ENCODE data around the gene KCNG4.

- no peak for TF ChIP-seq CTCF (IDR thresholded peaks at IDR 0.05)
- TF ChIP-seq POLR2AphosphoS5 (IDR thresholded peaks at IDR 0.05; ENCODE audit: low read depth, low read length) = no peak
- no peak for TF ChIP-seq REST (IDR thresholded peaks at IDR 0.05; ENCODE audit: insufficient read depth in 1 of 2, low read depth in 2 of 2, low read length in 1 of 2)
- TF ChIP-seq TCF7L2 (IDR thresholded peaks at IDR 0.05; ENCODE audit: low read depth, low read length) = no peak
- TF ChIP-seq SIN3A (IDR thresholded peaks at IDR 0.05; ENCODE audit: borderline replicate concordance, insufficient read depth, low read depth, low read length) = no peak
These were observed 41.3 kb upstream of the KCNG4 start for GRCh38 chr16:84281074-84281473.
